Activated CD4-positive, alpha-beta T cell treated with anti-CD3 and anti-CD28 coated beads for 48 hours (primary cell): ENCODE measurements around the gene ERICH3.
"Not testable (repeated sequence)": the region's sequence is repeated elsewhere in the genome, so short reads cannot be mapped to it uniquely, and the experiment has no call there.

ENCODE experiments used
- DNase-seq: peaks from one replicate; pipeline ENCODE4 v3.0.0-alpha.2; 2020

Gene ERICH3

GRCh38 chr1:74679811-74680210, 6.2 kb upstream of the ERICH3 start:
- no peak for DNase-seq

GRCh38 chr1:74677926-74678325, 4.3 kb upstream of the ERICH3 start:
- DNase-seq: no peak

- no peak for DNase-seq
These were observed 871 bp upstream of the ERICH3 start for GRCh38 chr1:74674278-74675048.

GRCh38 chr1:74670866-74671265, 2.7 kb downstream of the ERICH3 start:
- DNase-seq: not testable (repeated sequence)

- no peak for DNase-seq
These were observed 18.9 kb downstream of the ERICH3 start for GRCh38 chr1:74654708-74655107.

GRCh38 chr1:74652711-74653139, 20.9 kb downstream of the ERICH3 start:
- DNase-seq: no peak

DNA sequence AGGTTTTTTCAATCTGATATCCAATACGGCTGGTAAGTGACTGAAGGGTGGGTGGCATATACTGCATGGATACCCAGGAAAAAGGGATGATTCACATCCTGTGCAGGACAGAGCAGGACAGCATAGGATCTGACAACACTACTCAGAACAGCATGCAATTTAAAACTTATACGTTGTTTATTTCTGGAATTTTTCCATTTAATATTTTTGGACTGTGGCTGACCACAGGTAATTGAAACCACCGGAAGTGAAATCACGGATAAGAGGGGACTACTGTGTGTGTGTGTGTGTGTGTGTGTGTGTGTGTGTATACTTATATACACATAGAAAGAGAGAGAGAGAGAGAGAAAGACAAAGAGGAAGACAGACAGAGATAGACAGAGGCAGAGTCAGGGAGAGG, 23.0 kb downstream of the ERICH3 start:
- no peak for DNase-seq

DNA sequence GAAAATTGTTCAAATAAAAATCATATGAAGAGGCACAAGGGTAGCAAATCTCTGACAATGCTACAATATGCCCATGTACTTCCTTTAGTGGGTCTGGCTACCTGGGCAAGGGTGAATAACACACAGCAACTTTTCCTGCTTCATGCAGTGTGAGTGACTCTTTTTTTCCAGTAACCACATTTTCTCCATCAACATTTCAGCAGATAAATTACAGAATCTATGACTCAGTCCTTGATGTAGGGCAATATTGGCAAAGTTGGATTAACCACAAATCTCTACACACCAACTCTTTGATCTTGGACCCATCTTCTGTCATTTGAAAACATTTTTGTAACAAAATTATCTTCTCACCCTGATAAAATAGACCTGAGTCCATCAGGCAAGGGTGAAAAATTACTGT, 31.7 kb downstream of the ERICH3 start:
- DNase-seq: no peak

DNA sequence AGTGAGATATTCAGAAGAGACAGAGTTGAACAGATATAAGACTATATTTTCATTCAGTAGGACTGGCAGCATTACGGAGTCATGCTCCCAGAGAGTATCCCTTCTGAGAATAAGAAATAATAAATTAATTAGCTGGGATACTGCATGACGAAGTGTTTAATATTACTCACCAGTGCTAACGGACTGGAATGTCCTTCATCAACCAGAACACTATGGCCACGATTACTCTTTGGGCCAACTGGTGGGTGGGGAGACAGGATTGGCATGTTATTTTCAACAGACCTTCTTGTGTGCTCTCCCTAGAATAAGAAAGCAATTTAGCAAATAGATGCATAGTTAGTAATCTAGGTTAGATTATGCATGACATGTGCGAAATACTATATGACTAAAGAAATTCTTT, 32.4 kb downstream of the ERICH3 start:
- DNase-seq: no peak

DNA sequence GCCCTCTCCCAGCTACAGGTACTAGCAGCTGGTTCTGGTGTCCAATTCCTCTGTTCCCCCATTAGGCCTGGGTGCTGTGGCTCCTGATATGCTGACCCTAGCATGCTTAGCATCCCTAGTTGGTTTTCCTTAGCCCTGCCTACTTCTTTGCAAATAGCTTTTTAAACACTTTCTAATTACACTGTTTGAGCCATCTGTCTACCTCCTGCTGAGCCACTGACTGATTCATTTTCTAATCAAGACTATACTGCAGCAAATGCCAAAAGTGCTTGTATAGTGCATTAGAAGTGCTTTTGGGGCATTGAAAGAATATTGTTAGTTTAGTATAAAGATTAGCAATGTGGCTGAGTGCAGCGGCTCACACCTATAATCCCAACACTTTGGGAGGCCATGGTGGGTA, 36.3 kb downstream of the ERICH3 start:
- DNase-seq: no peak

DNA sequence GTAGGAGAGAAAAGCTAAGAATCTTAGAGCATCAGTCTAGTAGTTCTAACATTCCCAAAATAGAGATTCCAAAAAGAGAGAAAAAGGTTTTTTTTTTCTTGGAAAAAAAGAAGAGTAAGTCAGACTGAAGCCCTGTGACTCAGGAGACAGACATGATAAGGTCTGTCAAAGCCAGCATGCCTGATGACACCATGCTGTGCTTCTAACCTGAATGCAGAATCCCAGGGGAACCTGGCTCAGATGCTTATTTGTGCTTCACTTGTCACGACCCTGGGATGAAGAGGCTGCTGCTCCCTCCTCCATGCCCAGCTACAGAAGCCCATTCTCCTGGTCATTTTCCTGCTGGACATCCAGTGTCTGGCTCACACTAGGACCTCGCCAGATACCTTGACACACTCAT, 44.3 kb downstream of the ERICH3 start:
- no peak for DNase-seq

DNA sequence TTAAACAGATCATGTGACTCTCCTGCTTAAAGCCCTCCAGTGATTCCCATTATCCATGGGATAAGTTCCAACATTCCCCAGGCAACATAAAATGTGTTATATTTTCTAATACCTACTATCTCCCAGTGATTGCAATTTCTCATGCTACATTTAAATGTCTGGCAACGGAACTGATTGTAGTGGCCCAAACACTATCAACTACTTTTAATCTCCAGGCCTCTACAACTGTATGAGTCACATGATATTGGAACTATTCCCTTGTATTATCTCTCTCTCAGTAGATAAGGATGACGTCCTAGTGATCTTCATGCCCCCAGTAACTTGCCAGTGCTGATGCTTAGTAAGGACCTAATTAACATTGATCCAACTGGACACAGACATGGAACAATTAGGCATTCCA, 49.9 kb downstream of the ERICH3 start:
- no peak for DNase-seq

DNA sequence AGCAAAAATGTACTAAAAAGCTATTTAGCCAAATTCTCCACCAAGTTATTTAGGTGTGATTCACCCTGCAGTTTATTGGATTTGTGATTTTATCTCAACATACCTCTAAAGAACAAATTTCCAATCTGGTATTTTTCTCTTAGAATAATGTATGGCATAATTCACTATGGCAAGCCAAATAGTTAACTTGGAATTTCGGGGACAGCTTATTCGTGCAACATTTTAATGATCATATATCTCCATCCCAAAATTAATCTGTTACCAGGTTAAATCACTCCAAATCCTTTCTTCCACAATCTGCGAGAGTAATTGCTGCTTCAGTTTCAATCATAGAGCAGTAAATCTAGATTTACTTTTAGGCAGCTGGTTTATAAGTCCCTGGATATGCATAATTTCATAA, 53.4 kb downstream of the ERICH3 start:
- no peak for DNase-seq

GRCh38 chr1:74618974-74619373, 54.6 kb downstream of the ERICH3 start:
- no peak for DNase-seq

DNA sequence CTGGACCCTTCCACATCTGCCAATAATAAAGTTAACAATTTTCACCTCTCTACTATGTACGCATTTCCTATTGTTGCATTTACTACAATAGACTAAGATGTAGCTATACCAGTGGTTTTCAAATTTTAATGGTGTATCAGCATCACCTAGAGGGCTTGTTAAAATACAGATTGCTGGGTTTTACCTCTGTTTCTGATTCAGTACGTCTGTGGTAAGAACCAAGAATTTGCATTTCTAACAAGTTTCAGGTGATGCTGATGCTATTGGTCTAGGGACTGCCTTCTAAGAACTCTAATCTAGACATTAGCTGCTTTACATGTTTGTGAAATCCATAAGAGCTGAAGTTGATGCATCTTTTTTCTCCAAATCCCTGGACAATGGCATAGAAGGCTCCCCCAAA, 59.7 kb downstream of the ERICH3 start:
- no peak for DNase-seq

DNA sequence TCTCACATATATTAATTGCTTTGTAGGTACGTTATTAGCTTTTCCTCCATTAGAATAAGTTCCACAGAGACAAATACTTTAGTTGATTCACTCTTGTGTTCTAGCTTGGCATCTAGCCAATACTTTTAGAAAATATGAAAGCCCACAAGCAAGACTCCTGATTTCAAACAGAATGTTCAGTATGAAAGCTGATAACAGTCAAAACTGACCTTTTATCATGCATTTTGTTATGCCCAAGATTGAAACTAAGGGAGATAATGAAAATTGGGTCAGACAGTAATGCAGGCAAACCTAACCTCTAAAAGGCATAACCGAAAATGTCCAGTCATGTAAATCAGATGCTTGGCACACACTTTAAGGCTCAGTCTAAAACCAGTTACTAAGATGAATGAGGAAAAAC, 61.7 kb downstream of the ERICH3 start:
- no peak for DNase-seq

DNA sequence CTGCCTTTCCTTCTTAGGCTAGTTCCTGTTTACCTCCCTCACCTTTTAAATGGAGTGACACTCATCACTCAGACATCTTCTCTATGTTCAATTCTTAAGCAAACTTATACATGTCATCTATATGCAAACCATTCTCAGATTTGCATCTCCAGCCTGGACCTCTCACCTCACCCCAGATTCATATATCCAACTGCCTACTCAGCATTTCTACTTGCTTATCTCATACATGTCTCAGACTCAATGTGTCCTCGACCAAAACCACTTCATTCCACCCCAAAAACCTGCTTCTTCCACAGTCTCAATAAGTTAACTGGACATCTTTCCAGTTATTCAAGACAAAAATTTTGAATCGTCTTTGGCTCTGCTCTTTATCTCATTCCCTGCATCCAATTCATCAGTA, 62.6 kb downstream of the ERICH3 start:
- DNase-seq: no peak

DNA sequence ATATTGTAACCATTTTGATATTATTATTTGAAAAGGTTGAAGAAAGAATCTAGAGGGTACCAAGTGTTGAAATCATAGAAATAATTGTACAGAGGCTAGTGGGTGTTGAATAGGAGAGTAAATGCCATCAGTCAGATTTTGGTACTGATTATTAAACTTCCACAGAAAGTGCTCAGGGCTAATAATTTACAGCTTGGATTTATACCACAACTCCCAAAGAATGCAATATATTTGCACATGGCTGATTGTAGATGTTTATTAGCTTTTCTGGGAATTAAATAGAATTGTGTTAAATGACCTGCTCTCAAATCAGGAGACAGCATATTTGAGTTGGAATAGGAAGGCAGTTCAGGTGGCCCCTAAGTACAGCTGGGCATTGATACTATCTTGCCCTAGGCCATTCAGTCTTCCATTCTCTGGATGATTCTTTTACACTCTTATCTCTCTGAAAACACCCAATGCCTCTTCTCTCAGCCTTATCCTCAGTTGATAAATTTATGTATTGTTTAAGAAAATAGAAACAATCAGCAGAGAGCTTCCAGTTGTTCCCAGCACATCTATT, 63.7 kb downstream of the ERICH3 start:
- no peak for DNase-seq

- DNase-seq: no peak
These were observed 76.9 kb downstream of the ERICH3 start for GRCh38 chr1:74596717-74597116.

DNA sequence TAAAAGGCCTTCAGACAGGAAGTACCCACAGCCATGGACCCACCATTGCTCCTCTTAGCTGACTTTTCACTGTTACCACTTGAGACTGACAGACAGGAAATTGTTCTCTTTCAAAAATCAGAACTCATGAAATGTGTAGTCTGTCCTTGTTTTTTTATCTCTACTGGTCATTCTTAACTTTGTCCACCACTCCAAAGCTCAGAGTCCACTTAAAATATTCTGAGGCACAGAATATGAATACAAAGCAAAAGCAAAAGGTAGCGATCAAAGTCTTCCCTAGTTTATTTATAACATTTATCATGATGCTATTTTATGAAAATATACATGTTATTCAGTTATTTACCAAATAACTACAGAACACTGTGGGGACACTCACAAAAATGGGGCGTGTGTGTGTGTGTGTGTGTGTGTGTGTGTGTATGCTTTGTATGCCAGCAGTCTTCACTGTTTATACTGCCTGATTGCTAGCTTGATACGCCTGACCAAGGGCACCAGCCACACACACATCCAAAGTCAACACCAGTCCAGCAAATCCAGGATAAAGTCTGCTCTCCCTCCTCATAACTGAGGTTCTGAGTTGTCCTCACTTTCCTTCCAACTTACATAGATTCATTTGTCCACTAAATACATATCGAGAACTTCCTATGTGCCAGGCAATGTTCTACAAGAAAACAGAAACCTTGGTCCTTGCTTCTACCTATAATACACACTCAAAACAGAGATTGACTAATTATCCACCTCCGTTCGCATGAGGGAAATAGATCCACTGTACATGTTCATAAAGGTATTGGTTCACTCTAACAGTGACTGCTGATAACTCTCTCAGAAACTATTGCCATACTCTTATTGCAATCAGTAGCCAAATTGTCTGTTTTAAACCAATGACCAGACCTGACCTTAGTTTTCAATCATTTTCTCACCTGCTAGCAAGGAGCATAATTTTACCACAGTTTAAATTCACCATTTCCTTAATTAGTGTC, 79.4 kb downstream of the ERICH3 start:
- no peak for DNase-seq

DNA sequence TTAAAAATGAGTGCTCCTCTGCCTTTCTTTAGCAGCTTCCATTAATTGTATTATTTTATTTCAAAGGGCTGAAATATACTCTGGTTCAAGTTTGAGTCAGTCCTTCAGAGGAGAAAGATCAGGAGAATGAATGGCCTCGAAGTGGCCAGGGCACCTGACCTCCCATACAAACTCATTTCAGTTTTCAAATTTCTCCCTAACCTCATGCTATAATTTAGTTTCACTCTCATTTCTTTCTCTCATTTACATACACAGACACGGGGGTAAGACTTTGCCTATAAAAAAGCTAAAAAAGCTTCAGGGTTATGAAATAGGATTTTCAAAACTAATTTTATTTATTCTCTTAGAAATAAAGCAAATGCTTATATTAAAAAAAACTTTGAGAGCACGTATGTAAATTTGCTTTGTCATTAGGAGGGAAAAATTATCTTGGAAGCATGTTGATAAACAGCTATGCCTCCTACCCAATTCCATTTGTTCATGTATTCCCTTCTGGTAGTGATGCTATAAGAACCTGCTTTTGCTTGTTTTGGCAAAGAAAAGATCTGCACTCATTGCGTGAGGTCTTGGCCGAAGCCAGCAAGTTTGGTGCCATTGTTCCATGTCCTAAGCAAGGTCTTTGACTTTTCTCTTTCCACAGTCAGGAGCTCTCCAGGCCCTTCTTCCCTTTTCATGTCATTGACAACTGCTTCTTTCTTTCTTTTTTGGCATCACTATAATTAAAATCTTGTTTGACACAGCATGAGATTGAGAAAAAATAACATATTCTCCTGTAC, 80.8 kb downstream of the ERICH3 start:
- no peak for DNase-seq

DNA sequence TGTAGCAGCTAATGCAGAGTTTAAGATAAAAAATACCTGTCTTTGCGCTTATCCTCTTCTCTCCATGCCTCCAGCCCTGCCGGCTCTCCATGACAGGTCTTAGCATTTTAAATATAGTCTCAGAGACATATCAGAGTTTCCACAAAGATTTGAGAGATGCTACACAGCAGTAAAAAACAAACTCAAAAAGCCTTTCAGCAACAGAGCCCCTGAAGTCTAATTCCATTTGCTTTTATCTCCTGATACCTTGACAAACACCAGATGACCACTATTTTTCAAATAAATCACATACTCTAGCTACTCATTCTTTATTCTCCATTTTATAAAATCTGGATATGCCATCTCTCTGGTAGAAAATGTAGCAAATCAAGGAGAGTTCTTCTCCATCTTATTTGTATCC, 81.6 kb downstream of the ERICH3 start:
- no peak for DNase-seq

- no peak for DNase-seq
These were observed 83.3 kb downstream of the ERICH3 start for GRCh38 chr1:74590288-74590687.
